Measurements from ENCODE around the gene VENTX.

The VENTX gene

GRCh38 chr10:133272301-133272963 is 34.8 kb downstream of the VENTX start:
- DNase-seq (ENCODE audit: low read depth) = no peak

GRCh38 chr10:133272964-133273420 is 35.3 kb downstream of the VENTX start:
- DNase-seq (ENCODE audit: low read depth) = no peak

GRCh38 chr10:133273534-133274143 is 36.0 kb downstream of the VENTX start:
- DNase-seq (ENCODE audit: low read depth) = no peak

GRCh38 chr10:133274751-133275683 is 37.4 kb downstream of the VENTX start:
- peak; percentile 80 for DNase-seq (ENCODE audit: low read depth)

GRCh38 chr10:133275684-133276092 is 38.0 kb downstream of the VENTX start:
- DNase-seq (ENCODE audit: low read depth) = no peak

- DNase-seq (ENCODE audit: low read depth) = no peak
These were observed 38.4 kb downstream of the VENTX start for GRCh38 chr10:133276100-133276434.

- DNase-seq (ENCODE audit: low read depth) = peak; percentile 57
These were observed 39.0 kb downstream of the VENTX start, which contains the start of gene ADAM8 for GRCh38 chr10:133276435-133277201. ADAM8 (minus strand) TSS chr10:133276868; CDS start chr10:133276817, 51 bp downstream.

- no peak for DNase-seq (ENCODE audit: low read depth)
These were observed 39.8 kb downstream of the VENTX start for GRCh38 chr10:133277277-133277992.

- DNase-seq (ENCODE audit: low read depth) = no peak
These were observed 40.4 kb downstream of the VENTX start for GRCh38 chr10:133277993-133278576.

- no peak for DNase-seq (ENCODE audit: low read depth)
These were observed 41.1 kb downstream of the VENTX start for GRCh38 chr10:133278577-133279265.

- DNase-seq (ENCODE audit: low read depth) = no peak
These were observed 41.9 kb downstream of the VENTX start for GRCh38 chr10:133279326-133280226.

GRCh38 chr10:133280391-133281059 is 42.9 kb downstream of the VENTX start:
- DNase-seq (ENCODE audit: low read depth) = no peak

GRCh38 chr10:133281084-133281483 is 43.4 kb downstream of the VENTX start:
- DNase-seq (ENCODE audit: low read depth) = no peak

- DNase-seq (ENCODE audit: low read depth) = no peak
These were observed 44.1 kb downstream of the VENTX start for GRCh38 chr10:133281628-133282372.

GRCh38 chr10:133282846-133283390 is 45.3 kb downstream of the VENTX start:
- no peak for DNase-seq (ENCODE audit: low read depth)

GRCh38 chr10:133283931-133284330 is 46.3 kb downstream of the VENTX start:
- DNase-seq (ENCODE audit: low read depth) = no peak

- DNase-seq (ENCODE audit: low read depth) = no peak
These were observed 47.6 kb downstream of the VENTX start for GRCh38 chr10:133285217-133285616.
